Stromal cell of bone marrow (primary cell): ENCODE results near the gene MT1H.
"Not testable (repeated sequence)": the region's sequence is repeated elsewhere in the genome, so short reads cannot be mapped to it uniquely, and the experiment has no call there.

Experiments used
- DNase-seq: peaks from one replicate; pipeline ENCODE4 v3.0.0-alpha.2; 2012; ENCODE audit warnings: low read depth

MT1H gene

DNA sequence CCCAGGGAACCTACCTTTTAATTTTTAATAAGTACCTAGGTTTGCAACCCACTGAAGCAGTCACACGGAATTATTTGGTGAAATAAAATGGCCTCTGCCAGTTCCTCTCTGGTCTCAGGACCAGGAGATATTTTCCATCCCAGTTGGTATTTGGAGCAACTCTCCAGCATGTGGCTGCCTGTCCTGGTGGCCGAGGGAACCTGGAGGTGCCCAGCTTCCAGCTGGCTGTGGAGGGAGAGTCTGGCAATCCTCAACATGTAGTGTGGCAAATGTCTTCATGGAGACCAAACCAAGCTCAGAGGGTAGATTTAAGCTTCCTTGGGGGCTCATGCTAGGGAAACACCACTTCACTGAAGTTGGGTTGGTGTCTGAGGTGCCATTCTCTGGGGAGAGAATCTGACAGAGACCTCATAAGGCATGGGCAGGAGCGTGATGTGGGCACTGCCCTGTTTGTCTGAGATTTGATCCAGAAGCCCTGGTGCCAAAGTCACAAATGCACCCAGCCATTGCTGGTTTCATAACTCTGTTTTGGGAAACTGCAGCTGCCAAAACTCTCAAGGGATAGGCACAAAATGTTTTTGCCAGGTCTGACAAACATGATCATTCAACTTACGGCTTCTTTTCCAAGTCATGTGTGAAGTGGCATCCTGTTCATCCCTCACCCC lies 15.4 kb downstream of the MT1H start:
- DNase-seq: no peak

GRCh38 chr16:56686758-56687157 lies 17.1 kb downstream of the MT1H start:
- no peak for DNase-seq

DNA sequence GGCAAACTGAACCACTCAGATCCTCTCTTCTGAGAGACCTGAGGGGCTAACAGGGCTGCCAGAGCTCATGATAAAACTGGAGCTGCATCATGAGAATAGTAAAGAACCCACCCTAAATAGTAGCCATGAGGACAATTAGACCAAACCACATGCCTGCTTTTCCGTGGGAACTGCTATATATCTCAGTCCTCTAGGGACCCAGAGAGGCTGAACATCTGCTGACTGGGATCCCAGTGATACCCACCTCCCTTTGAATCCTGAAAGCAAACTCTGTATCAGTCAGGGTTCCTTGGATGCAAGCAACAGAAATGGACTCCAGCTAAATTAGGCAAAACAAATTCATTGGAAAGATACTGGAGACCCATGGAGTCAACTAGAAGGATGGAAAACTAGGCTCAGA lies 19.1 kb downstream of the MT1H start:
- DNase-seq: no peak

DNA sequence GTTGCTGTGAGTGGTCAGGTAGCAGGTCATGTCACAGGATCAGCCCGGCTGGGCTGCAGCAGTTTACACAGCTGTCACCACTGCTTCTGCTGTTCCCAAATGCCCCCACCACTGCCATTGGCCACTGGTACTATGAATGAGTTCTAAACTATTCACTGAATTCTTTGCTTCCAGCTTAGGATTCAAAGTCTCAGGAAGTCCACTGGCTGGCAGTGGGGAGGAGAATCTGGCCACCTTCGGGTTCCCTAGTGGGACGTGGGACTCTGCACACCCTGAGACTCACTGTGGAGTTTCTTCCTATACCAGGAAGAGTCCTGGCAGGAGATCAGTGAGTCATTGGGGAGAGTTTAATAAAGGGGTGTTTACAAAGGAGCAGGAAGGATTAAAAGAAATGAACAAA lies 19.6 kb downstream of the MT1H start:
- DNase-seq: no peak

DNA sequence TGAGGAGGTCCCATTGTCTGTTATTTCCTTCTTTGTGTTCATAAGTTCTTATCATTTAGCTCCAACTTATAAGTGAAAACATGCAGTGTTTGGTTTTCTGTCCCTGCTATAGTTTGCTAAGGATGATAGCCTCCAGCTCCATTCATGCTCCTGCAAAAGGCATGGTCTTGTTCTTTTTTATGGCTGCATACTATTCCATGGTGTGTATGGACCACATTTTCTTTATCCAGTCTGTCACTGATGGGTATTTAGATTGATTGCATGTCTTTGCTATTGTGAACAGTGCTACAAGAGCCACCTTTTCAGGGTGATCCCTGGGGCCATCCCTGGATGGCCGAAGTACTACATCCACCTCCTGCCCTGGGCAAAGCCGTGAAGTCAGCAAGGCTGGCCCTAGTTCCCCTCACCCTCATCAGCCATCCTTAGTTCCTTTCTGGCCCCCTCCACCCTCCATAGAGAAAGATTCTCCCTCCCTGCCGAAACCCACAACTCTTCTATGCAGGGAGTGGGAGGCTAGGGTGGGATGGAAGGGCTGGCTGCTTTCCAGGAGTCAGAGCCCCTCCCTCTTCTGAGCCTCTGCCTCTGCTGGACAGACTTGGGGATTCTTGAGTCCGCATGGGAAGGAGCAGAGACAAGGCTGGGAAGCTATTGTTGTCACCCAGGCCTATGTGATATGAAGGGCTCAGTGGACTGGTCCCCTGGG lies 21.0 kb downstream of the MT1H start:
- DNase-seq: no peak

DNA sequence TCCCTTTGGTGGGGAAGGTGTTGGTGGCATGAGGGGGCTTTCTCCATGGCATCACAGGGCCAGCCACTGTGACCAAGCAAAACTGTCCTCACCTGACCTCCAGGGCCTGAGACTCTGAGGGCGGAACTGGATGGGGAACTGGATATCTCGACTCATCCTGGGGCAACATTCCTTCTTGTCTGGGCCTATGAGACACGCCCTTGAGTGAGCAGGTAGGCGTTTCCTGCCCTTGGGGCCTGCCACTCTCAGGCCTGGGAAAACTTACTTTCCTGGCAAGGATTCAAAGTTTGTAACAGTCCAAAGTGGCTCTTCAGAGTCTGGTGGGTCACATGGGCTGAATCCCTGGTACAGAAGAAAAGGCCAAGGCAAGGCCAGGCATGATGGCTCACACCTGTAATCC lies 22.3 kb downstream of the MT1H start:
- DNase-seq: no peak

DNA sequence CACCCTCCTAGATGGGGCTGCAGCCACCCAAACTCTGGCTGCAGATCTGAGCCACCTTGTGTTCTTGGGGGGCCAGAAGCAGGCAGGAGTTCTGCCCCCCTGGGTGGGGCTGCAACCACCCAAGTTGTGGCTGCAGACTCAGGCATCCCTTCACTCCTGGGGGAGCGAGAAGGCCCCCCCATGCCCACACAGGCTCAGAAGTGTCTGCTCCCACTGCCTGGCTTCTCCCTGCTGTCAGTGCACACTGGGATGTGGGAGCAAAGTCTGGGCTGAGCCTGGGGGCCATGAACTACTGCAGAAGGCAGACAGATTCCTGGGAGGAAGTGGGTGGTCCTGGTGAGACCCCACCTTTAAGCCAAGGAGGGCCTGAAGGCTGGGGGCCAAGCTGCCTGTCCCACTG lies 25.6 kb downstream of the MT1H start:
- no peak for DNase-seq

GRCh38 chr16:56697456-56698155 lies 28.0 kb downstream of the MT1H start:
- DNase-seq: no peak

DNA sequence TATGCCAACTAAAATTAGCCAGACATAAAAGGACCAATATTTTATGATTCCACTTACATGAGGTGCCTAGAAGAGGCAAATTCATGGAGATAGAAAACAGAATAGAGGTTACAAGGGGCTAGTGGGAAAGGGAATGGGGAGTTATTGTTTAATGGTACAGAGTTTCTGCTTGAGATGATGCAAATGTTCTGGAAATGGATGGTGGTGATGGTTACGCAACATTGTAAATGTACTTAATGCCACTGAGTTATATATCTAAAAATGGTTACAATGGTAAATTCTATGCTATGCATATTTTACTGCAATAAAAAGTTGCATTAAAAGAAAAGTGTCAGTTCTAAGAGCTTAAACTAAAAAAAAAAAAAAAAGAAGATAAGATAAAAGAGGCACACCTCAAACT lies 30.6 kb downstream of the MT1H start:
- DNase-seq: no peak

DNA sequence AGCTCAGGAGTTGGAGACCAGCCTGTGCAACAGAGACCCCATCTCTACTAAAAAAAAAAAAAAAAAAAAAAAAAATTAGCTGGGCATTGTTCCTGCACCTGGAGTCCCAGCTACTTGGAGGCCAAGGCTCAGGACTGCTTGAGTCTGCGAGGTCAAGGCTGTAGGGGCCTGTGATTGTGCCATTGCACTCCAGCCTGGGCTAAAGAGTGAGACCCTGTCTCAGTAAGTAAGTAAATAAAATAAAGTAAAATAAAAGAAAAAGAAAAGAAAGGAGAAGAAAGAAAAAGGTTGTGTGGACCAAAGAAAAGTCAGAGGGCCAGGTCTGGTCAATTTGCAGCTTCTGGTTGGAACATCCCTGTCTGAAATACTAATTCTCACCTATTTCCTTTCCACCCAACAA lies 31.0 kb downstream of the MT1H start:
- DNase-seq: no peak

DNA sequence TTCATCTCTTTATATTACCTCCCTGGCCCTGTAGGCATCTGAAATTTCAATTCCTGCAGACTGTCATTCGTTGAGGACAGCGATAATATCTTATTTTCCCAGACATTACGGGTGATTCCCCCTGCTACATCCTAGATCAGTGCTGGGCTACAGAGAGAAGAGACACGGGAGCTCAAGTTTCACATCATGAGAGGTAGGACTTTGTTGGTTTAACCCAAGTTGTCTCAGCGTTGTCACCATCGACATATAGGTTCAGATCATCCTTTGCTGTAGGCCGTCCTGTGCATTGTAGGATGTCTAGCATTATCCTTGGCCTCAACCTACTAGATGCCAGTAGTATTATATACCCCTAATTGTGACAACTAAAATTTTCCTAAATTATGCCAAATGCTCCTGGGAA lies 31.9 kb downstream of the MT1H start:
- no peak for DNase-seq

- no peak for DNase-seq
These were observed 33.2 kb downstream of the MT1H start for GRCh38 chr16:56702836-56703235.

- no peak for DNase-seq
These were observed 39.2 kb downstream of the MT1H start for GRCh38 chr16:56708525-56709442.

- no peak for DNase-seq
These were observed 39.9 kb downstream of the MT1H start for GRCh38 chr16:56709443-56710040.

DNA sequence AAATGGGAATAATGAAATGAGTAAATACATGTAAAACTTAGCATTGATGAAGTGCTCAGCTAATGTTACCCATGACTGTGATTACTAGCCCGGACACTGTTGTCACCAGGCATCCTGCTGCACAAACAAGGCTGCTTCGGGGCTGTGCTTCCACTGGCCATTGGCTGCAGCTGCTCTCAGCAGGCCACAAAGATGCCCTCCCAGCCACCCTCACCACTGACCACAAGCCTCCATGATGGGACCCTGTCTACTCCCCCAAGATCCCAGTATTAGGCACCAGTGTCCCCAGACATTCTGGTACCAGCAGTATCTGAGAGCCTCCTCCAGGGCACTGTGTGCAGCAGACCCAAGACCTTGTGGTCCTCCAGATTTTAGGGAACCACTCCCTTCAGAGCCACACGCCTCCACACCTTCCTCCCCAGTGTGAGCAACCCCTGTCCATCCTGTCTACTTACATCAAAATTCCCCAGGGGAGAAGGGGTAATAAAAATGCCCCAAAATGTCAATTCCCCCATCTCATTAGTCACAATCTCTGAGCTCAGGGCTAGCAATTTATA lies 40.6 kb downstream of the MT1H start:
- no peak for DNase-seq

GRCh38 chr16:56711862-56712261 lies 42.2 kb downstream of the MT1H start:
- no peak for DNase-seq

DNA sequence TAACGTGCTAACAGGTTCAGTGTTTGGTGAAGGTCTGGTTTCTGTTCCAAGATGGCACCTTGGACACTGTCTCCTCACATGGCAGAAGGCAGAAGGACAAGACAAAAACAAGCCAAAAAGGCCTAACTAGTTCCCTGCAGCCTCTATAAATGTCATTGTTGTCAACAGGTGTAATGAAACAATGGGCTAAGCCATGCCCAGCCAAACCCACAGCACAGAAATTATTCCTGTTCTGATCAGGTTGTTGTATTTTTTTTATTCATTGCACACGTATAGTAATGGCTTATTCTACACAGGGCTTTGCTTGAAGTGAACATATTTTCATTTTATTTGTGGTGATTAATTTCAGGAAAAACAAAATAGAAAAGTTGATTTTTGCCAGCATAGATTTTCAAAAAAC lies 44.2 kb downstream of the MT1H start:
- DNase-seq: no peak

GRCh38 chr16:56715126-56715525 lies 45.5 kb downstream of the MT1H start:
- DNase-seq: no peak

- no peak for DNase-seq
These were observed 47.1 kb downstream of the MT1H start for GRCh38 chr16:56716761-56717160.

GRCh38 chr16:56717532-56717931 lies 47.9 kb downstream of the MT1H start:
- DNase-seq: not testable (repeated sequence)
